Adipose tissue (tissue), 3 donors: ENCODE data around the gene PRSS57. TPM values are rescaled to one million over a fixed set of nuclear protein-coding genes. Genes with fewer than 3 reads are reported as not detected.

Experiments
- H3K27ac ChIP-seq: one replicate; pipeline ENCODE4 v1.5.1; 2013; ENCODE audit warnings: low read depth, low read length
- WGBS, 3 donors: extraction: QIAGEN DNeasy Blood & Tissue Kit; methylation state at CpG; one replicate each; pipeline ENCODE4 v1.1.7; 2013; 5-methylcytosine and 5-hydroxymethylcytosine counted together
- polyA plus RNA-seq, 3 donors: library from polyadenylated mRNA; stranded (reverse); fragments of 200-250 nt; gene quantifications; one replicate each; pipeline ENCODE4 v1.2.3, GENCODE V29; 2013
- donor health status: healthy with polysubstance abuse.
- donor health status: Bipolar disorder and iron deficiency.
- donor health status: healthy.

Gene PRSS57
- polyA plus RNA-seq, 3 donors = 0.09 to 0.34 TPM; not detected in 1

- WGBS, 3 donors = 92 to 94% (median 93%) methylated on average over 48 to 52 of the region's 52 CpGs
- H3K27ac ChIP-seq = no peak overlapping the region
Observed at GRCh38 chr19:647566-648284, 47.5 kb downstream of the PRSS57 start.

- WGBS, 3 donors = 92 to 95% (median 95%) methylated on average over 44 to 48 of the region's 48 CpGs
Observed at GRCh38 chr19:646779-647565, 48.3 kb downstream of the PRSS57 start.

DNA sequence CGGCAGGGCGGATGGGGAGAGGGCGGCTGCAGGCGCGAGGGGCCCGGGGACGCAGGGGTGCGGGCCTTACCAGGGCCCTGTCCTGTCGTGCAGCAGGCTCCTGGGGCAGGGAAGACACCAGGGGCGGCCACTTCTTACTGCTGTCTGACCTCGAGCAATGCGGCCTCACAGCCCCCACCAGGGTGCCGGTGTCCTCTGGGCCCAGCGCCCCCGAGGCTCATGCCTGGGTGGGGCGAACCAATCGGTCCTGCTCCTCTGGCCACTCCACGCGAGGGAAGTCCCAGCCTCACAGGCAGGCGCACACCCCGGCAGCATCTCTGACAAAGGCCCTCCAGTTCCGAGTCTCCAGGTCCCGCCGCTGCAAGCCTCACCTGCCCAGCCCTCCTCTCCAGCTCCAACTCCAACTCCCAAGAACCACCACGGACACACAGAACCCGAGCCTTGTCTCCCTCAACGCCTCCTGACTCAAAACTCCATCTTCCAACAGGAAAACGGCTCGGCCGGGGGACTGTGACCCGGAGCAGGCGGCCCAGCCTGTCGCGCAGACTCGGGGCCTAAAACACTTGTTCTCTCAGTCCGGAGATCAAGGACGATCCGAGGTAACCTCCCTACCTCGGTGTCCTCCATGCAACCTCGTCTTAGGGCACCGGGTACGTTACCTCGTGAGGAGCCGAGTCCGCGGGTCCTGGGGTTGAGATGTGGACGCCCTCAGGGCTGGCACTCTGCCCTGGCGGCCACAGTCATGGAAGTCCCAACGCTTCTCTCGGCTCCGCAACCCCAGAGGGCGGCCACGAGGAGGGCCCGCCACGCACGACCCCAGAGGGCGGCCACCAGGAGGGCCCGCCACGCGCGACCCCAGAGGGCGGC, 49.1 kb downstream of the PRSS57 start:
- 88 to 95% (median 93%) methylated on average over 49 to 62 of the region's 62 CpGs for WGBS, 3 donors
- H3K27ac ChIP-seq = no peak overlapping the region

More at GRCh38 chr19:646779-647565, 48.3 kb downstream of the PRSS57 start:
- no peak overlapping the region for H3K27ac ChIP-seq

DNA sequence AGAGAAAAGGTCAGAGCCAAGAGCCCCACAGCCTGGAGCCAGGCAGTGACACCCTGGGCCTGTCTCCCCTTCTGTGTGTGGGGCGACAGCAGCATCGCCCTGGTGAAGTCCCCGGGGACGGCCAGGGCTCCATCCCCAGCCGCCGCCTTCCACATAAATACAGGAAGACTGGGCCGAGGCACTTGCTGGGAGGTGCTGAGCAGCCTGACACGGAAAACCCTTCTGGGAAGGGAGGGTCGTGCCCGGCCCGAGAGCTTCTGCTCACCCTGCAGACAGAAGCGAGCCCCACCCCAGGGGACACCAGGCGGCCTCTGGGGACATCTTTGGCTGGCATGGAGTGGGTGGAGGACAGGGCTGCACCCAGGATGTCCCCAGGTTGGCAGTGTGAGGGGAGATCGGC, 50.5 kb downstream of the PRSS57 start:
- WGBS, 3 donors = 82 to 86% (median 84%) methylated on average over 14 of the region's 14 CpGs

DNA sequence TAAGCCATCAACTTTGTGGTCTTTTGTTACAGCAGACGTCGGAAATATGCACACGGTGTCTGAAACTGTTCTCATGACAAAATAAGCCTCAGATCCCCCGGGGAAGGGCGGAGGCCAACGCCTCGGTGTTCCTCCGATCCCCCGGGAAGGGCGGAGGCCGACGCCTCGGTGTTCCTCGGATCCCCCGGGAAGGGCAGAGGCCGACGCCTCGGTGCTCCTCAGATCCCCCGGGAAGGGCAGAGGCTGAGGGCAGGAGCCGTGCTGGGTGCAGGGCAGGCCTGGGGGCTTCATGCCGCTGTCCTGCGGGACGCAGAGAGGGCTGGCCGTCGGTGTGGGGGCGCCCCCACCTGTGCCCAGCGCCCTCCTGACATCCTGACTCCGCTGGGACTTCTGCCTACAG, 50.9 kb downstream of the PRSS57 start:
- 74 to 91% (median 78%) methylated on average over 18 to 28 of the region's 28 CpGs for WGBS, 3 donors
- no peak overlapping the region for H3K27ac ChIP-seq

More for the DNA sequence above, 50.5 kb downstream of the PRSS57 start:
- H3K27ac ChIP-seq = no peak overlapping the region

DNA sequence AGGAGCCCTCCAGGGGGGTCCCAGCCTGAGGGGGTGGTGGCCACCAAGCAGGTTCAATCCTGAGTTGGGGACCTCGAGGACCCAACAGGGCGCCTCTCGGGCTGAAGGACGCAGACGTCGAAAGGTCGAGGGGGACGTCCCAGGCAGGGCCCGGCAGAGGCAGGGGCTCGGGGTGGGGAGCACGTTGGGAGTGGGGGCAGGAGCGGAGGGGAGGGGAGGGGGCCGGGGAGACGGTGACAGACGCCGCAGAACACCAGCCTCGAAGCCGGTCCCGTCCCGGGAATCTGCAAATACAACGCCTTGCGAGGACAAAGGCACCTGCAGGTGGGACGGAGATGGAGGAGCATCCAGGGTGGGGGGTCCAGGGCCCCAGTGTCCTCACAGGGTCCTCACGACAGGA, 51.5 kb downstream of the PRSS57 start:
- H3K27ac ChIP-seq = no peak overlapping the region
- 86 to 95% (median 93%) methylated on average over 24 of the region's 24 CpGs for WGBS, 3 donors

DNA sequence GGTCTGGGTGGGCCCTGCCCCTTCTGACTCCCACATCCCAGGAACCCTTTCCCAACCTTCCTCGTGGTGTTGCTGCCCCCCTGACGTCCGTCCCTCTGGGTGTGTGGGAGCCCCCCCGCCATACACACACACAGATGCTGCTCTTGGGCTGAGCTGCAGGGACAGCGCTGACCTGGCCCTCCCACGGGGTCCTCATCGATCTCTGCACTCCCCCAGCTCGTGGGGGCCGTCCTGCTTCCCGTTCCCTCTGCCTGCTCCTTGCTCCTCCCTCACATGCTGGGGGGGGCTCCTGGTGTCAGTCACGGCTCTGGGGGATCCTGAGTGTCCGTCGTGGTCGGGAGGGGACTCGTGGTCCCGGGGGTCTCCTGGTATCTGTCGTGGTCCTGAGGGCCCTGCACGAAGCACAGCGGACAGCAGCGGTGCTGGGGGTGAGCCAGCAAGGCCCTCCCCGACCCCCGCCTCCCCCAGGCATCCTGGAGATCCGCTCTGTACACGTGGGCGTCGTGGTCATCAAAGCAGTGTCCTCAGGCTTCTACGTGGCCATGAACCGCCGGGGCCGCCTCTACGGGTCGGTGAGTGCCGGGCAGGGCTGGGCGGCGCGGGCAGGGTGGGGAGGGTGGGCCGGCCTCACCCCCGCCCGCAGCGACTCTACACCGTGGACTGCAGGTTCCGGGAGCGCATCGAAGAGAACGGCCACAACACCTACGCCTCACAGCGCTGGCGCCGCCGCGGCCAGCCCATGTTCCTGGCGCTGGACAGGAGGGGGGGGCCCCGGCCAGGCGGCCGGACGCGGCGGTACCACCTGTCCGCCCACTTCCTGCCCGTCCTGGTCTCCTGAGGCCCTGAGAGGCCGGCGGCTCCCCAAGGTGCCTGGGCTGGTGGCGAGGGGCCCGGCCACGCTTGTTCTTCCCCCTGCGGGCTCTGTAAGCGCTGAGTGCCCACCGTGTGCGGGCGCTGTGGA, 52.2 kb downstream of the PRSS57 start:
- WGBS, 3 donors = 77 to 82% (median 79%) methylated on average over 52 to 70 of the region's 70 CpGs
- no peak overlapping the region for H3K27ac ChIP-seq

DNA sequence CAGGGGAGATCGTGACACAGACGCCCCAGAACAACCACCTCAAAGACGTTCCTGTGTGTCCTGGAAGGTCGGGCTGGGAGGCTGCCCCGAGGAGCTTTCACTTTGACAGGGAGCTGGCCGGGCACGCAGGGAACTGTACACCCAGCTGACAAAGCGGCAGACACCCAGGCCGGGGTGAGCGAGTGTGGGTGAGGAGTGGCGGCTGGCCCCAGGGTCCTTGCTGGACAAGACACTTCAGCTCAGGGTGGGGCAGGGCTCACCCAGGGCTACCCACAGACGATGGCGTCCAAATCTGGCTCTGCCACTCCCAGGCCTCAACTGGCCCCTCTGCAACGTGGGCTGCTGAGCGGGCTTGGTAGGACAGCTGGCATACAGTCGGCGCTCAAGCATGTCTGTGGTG, 53.5 kb downstream of the PRSS57 start:
- H3K27ac ChIP-seq = no peak overlapping the region
- 81 to 86% (median 82%) methylated on average over 16 to 17 of the region's 17 CpGs for WGBS, 3 donors

DNA sequence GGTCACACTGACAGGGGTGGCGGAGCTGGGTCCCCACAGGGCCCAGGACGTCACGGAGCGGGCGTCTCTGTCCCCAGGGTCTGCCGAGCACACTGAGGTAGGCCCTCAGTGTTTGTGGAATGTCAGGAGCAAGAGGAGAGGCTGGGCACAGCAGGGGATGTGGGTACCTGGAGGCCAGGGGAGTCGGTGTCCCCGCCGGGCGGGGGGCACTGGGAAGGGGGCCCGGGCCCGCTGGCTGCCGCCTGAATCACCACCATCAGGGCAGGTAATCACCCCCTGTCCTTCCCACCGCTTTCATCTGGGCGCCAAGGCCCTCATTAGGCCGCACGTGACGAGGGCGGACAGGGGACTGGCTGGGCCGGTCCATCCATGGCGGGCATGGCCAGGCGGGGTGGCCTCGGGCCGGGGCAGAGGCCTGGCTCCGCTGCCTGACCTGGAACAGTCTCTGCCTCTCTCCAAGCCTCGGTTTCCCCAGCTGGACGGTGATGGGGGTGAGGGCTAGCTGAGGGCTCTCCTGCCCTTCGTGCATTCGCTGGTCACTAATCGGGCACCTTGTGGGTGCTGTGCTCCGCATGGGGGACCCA, 54.6 kb downstream of the PRSS57 start:
- 88 to 93% (median 92%) methylated on average over 25 to 31 of the region's 31 CpGs for WGBS, 3 donors
- H3K27ac ChIP-seq = no peak overlapping the region

DNA sequence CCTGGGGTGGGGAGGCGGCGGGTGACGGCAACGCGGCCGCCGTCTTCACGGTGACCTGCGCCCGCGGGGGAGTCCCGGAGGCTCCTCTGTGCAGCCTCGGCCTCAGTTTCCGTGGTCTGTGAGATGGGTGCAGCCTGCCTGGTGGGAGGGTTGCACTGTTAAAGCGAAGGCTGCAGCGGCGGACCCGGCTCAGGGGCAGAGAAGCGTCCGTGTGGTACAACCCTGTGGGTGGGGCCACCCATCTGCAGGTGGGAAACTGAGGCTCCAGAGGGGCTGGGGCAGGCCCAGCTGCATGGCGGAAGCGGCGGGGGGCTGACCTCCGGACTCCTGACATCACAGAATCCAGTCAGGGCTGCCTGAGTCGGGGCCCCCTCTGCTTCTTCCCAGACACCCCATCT, 55.1 kb downstream of the PRSS57 start:
- WGBS, 3 donors = 40 to 53% (median 46%) methylated on average over 22 to 25 of the region's 25 CpGs
- H3K27ac ChIP-seq = no peak overlapping the region

- 3 to 7% (median 6%) methylated on average over 91 to 109 of the region's 109 CpGs for WGBS, 3 donors
- no peak within 1 kb of the TSS for H3K27ac ChIP-seq
Observed at GRCh38 chr19:639253-640160, 55.7 kb downstream of the PRSS57 start, which contains the start of gene FGF22. Gene FGF22 (plus strand): TSS chr19:639879. CDS start chr19:639926, 47 bp downstream.

GRCh38 chr19:638906-639252, 56.4 kb downstream of the PRSS57 start:
- H3K27ac ChIP-seq = no peak overlapping the region
- 53 to 67% (median 67%) methylated on average over 16 to 17 of the region's 17 CpGs for WGBS, 3 donors

Other genes with a start within 250 kb of the PRSS57 start
- 100 to 1,000 TPM in 1 of 3 donors, 10 to 100 TPM in 2; 15.4 to 162 (median 39.4) TPM for gene SHC2, start 234.4 kb downstream of the PRSS57 start, polyA plus RNA-seq
- gene MADCAM1, start 199.0 kb downstream of the PRSS57 start, polyA plus RNA-seq = 1 to 10 TPM in 1 of 3 donors, under 1 TPM in 1, not detected in 1; 0.36 to 2.0 TPM
- gene TPGS1, start 188.0 kb downstream of the PRSS57 start, polyA plus RNA-seq = 10 to 100 TPM; 11.5 to 26.8 (median 18.6) TPM
- gene CDC34, start 163.7 kb downstream of the PRSS57 start, polyA plus RNA-seq = 10 to 100 TPM; 56.3 to 67.9 (median 64.8) TPM
- gene GZMM, start 151.4 kb downstream of the PRSS57 start, polyA plus RNA-seq = 1 to 10 TPM in 1 of 3 donors, under 1 TPM in 2; 0.63 to 2.5 (median 0.79) TPM
- gene BSG, start 122.9 kb downstream of the PRSS57 start, polyA plus RNA-seq = 100 to 1,000 TPM; 219 to 604 (median 353) TPM
- gene HCN2, start 105.6 kb downstream of the PRSS57 start, polyA plus RNA-seq = under 1 TPM; 0.09 to 0.29 (median 0.22) TPM
- 10 to 100 TPM; 31.0 to 58.5 (median 35.9) TPM for gene POLRMT, start 61.9 kb downstream of the PRSS57 start, polyA plus RNA-seq
- gene FGF22, start 55.6 kb downstream of the PRSS57 start, polyA plus RNA-seq = under 1 TPM; 0.22 to 0.68 (median 0.35) TPM
- 10 to 100 TPM; 19.1 to 50.0 (median 24.8) TPM for gene RNF126, start 32.2 kb downstream of the PRSS57 start, polyA plus RNA-seq
- gene FSTL3, start 19.1 kb downstream of the PRSS57 start, polyA plus RNA-seq = 100 to 1,000 TPM in 1 of 3 donors, 10 to 100 TPM in 2; 24.5 to 153 (median 48.5) TPM
- 100 to 1,000 TPM in 2 of 3 donors, 1 to 10 TPM in 1; 8.0 to 153 (median 135) TPM for gene PALM, start 13.5 kb upstream of the PRSS57 start, polyA plus RNA-seq
- gene MISP, start 55.7 kb upstream of the PRSS57 start, polyA plus RNA-seq = 1 to 10 TPM in 2 of 3 donors, under 1 TPM in 1; 0.45 to 1.6 (median 1.0) TPM
- 100 to 1,000 TPM in 2 of 3 donors, 10 to 100 TPM in 1; 51.6 to 125 (median 119) TPM for gene PTBP1, start 102.0 kb upstream of the PRSS57 start, polyA plus RNA-seq
- gene PLPPR3, start 126.5 kb upstream of the PRSS57 start, polyA plus RNA-seq = under 1 TPM in 1 of 3 donors, not detected in 2; 0.02 TPM
- 1 to 10 TPM in 1 of 3 donors, under 1 TPM in 2; 0.03 to 3.3 (median 0.13) TPM for gene AZU1, start 132.4 kb upstream of the PRSS57 start, polyA plus RNA-seq
- gene PRTN3, start 145.5 kb upstream of the PRSS57 start, polyA plus RNA-seq = 1 to 10 TPM in 1 of 3 donors, under 1 TPM in 2; 0.07 to 2.8 (median 0.09) TPM
- gene ELANE, start 156.9 kb upstream of the PRSS57 start, polyA plus RNA-seq = 1 to 10 TPM in 2 of 3 donors, under 1 TPM in 1; 0.54 to 9.2 (median 2.4) TPM
- 1,000 to 10,000 TPM in 1 of 3 donors, 100 to 1,000 TPM in 2; 146 to 2,068 (median 706) TPM for gene CFD, start 164.2 kb upstream of the PRSS57 start, polyA plus RNA-seq
- gene MED16, start 197.7 kb upstream of the PRSS57 start, polyA plus RNA-seq = 10 to 100 TPM; 38.8 to 41.4 (median 39.0) TPM
- gene RNU6-9, start 198.0 kb upstream of the PRSS57 start, polyA plus RNA-seq = not detected
- 10 to 100 TPM; 44.6 to 59.1 (median 57.9) TPM for gene R3HDM4, start 217.8 kb upstream of the PRSS57 start, polyA plus RNA-seq
- under 1 TPM in 1 of 3 donors, not detected in 2; 0.37 TPM for gene KISS1R, start 221.9 kb upstream of the PRSS57 start, polyA plus RNA-seq
- gene ARID3A, start 230.6 kb upstream of the PRSS57 start, polyA plus RNA-seq = 1 to 10 TPM; 3.6 to 8.2 (median 8.0) TPM